Measurements from ENCODE around the gene MARS1. TPM values are rescaled to one million over a fixed set of nuclear protein-coding genes. Genes with fewer than 3 reads are reported as not detected.
A peak's percentile ranks its signal among the peaks of the same experiment; 100 is the strongest.

The MARS1 gene
- total and polyA plus RNA-seq, 2 experiments from 2014 or later, result 266 to 351 TPM

- peaks cover 12% of the 10 kb centered on the region for H3K36me3 Mint-ChIP-seq (ENCODE audit: low read depth)
- Histone ChIP-seq H2AFZ (no peak overlapping the region), H3K4me1 (ENCODE audit: insufficient read depth) (peaks cover 7% of the 10 kb centered on the region; the same call in 1 of the 2 replicates), H3K27ac (ENCODE audit: low read depth) (no peak overlapping the region), H4K20me1 (replicated peaks; ENCODE audit: insufficient read depth) (peaks cover 16% of the 10 kb centered on the region; the same call in 1 of the 2 replicates), H3K36me3 (ENCODE audit: insufficient read depth) (peaks cover 6% of the 10 kb centered on the region; the same call in 1 of the 2 replicates), H3K79me2 (replicated peaks; ENCODE audit: insufficient read depth) (peaks cover 25% of the 10 kb centered on the region), H3K4me2 (no peak overlapping the region), H3F3A (replicated peaks; ENCODE audit: low read depth) (peaks cover 6% of the 10 kb centered on the region; the same call in 1 of the 2 replicates), H3K27me3 (ENCODE audit: insufficient read depth) (peaks cover 9% of the 10 kb centered on the region), H3K9me2 (ENCODE audit: insufficient read depth) (no peaks in the 10 kb centered on the region), H3K4me3 (no peak overlapping the region)
- peaks cover 20% of the 10 kb centered on the region for H3K4me1 Mint-ChIP-seq
- ATAC-seq, result no peak
- peaks cover 6% of the 10 kb centered on the region for H3K27me3 Mint-ChIP-seq (ENCODE audit: insufficient read depth, low read depth, poor library complexity)
- H3K4me3 Mint-ChIP-seq, result no peak overlapping the region; the same call in 2 of the 3 replicates
- no peaks in the 10 kb centered on the region for H3K9me3 Mint-ChIP-seq
- DNase-seq (ENCODE audit: low spot score), result no peak
- peak overlapping the region; percentile 23; the same call in 1 of the 2 replicates for H3K27ac Mint-ChIP-seq
- no peak for TF ChIP-seq JUNB (IDR thresholded peaks at IDR 0.05; ENCODE audit: unreplicated experiment)
- TF ChIP-seq ETS1 (IDR thresholded peaks at IDR 0.05), result no peak
- TF ChIP-seq EZH2 (IDR thresholded peaks at IDR 0.05; ENCODE audit: low read depth, unreplicated experiment), result no peak
Observed at GRCh38 chr12:57543581-57543980, 55.7 kb downstream of the MARS1 start.

DNA sequence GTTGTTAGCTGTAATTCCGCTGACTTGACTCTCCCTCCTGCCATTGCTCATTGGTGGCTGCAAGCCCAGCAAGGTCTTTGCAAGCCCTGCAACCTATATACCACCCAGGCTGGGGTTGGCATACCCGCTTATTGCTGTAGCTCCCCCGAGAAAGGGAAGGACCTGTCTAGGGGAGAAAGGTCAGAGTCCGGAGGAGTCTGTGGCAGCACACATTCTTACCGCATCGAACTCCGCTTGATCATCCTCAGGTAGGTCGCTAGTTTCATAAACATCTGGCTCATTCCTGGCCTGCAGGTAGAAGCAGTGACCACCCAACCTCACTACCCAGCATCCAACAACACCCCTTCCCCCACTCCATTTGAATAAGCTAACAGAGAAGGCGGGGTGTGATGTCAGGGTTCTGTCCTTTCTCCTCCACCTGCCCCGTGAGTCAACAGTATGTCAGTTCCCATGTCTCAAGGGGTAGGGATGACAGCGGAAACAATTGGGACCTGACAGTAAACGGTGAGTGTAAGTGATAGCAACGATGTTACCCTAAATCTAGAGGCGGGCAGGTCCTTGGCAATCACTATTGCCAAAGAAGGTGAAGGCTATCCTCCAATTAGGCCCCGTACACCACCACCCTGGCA lies 58.1 kb downstream of the MARS1 start:
- DNase-seq (ENCODE audit: low spot score) (peak; percentile 52), ATAC-seq (no peak; the same call in 2 of the 3 replicates)
- Mint-ChIP-seq H3K4me1 (peaks cover 33% of the 10 kb centered on the region), H3K36me3 (ENCODE audit: low read depth) (peaks cover 9% of the 10 kb centered on the region), H3K9me3 (no peaks in the 10 kb centered on the region), H3K27ac (peak overlapping the region; percentile 94; the same call in 1 of the 2 replicates), H3K27me3 (ENCODE audit: insufficient read depth, low read depth, poor library complexity) (peaks cover 13% of the 10 kb centered on the region), H3K4me3 (peak overlapping the region; percentile 97)
- Histone ChIP-seq H3K4me3 (peak overlapping the region; percentile 96), H4K20me1 (replicated peaks; ENCODE audit: insufficient read depth) (peaks cover 16% of the 10 kb centered on the region; the same call in 1 of the 2 replicates), H3K9me2 (ENCODE audit: insufficient read depth) (no peaks in the 10 kb centered on the region), H3K27me3 (ENCODE audit: insufficient read depth) (peaks cover 14% of the 10 kb centered on the region), H3K79me2 (replicated peaks; ENCODE audit: insufficient read depth) (peaks cover 30% of the 10 kb centered on the region), H3F3A (replicated peaks; ENCODE audit: low read depth) (peaks cover 12% of the 10 kb centered on the region), H3K27ac (ENCODE audit: low read depth) (no peak overlapping the region), H2AFZ (no peak overlapping the region), H3K4me2 (peak overlapping the region; percentile 97), H3K4me1 (ENCODE audit: insufficient read depth) (peaks cover 20% of the 10 kb centered on the region), H3K36me3 (ENCODE audit: insufficient read depth) (peaks cover 1% of the 10 kb centered on the region; the same call in 1 of the 2 replicates)
- no peak for TF ChIP-seq STAT1 (IDR thresholded peaks at IDR 0.05; ENCODE audit: unreplicated experiment)
- TF ChIP-seq CTCF (conservative IDR thresholded peaks at IDR 0.05; ENCODE audit: low read depth in 2 of 2), result no peak
- no peak for TF ChIP-seq ETS1 (IDR thresholded peaks at IDR 0.05)
- TF ChIP-seq ZNF114 (CRISPR knock-in tag; IDR thresholded peaks at IDR 0.05), result no peak
- no peak for TF ChIP-seq NANOG (IDR thresholded peaks at IDR 0.05; ENCODE audit: borderline replicate concordance)
- TF ChIP-seq ZNF331 (CRISPR knock-in tag; IDR thresholded peaks at IDR 0.05; ENCODE audit: low read depth), result no peak
- TF ChIP-seq, protein P1, sequence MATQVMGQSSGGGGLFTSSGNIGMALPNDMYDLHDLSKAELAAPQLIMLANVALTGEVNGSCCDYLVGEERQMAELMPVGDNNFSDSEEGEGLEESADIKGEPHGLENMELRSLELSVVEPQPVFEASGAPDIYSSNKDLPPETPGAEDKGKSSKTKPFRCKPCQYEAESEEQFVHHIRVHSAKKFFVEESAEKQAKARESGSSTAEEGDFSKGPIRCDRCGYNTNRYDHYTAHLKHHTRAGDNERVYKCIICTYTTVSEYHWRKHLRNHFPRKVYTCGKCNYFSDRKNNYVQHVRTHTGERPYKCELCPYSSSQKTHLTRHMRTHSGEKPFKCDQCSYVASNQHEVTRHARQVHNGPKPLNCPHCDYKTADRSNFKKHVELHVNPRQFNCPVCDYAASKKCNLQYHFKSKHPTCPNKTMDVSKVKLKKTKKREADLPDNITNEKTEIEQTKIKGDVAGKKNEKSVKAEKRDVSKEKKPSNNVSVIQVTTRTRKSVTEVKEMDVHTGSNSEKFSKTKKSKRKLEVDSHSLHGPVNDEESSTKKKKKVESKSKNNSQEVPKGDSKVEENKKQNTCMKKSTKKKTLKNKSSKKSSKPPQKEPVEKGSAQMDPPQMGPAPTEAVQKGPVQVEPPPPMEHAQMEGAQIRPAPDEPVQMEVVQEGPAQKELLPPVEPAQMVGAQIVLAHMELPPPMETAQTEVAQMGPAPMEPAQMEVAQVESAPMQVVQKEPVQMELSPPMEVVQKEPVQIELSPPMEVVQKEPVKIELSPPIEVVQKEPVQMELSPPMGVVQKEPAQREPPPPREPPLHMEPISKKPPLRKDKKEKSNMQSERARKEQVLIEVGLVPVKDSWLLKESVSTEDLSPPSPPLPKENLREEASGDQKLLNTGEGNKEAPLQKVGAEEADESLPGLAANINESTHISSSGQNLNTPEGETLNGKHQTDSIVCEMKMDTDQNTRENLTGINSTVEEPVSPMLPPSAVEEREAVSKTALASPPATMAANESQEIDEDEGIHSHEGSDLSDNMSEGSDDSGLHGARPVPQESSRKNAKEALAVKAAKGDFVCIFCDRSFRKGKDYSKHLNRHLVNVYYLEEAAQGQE (IDR thresholded peaks at IDR 0.05; ENCODE audit: unreplicated experiment), result no peak
- no peak for TF ChIP-seq JUNB (IDR thresholded peaks at IDR 0.05; ENCODE audit: unreplicated experiment)
- no peak for TF ChIP-seq EZH2 (IDR thresholded peaks at IDR 0.05; ENCODE audit: low read depth, unreplicated experiment)
- no peak for TF ChIP-seq POLR2AphosphoS5 (IDR thresholded peaks at IDR 0.05; ENCODE audit: low read depth)
- no peak for TF ChIP-seq CREB1 (CRISPR knock-in tag; IDR thresholded peaks at IDR 0.05; ENCODE audit: low read depth)
- no peak for TF ChIP-seq EZH2phosphoT487 (IDR thresholded peaks at IDR 0.05; ENCODE audit: unreplicated experiment)

Data from GM23338 (cell line).